Measurements from ENCODE around the gene OR52B2. TPM values are rescaled to one million over a fixed set of nuclear protein-coding genes. Genes with fewer than 3 reads are reported as not detected.

The OR52B2 gene
- total RNA-seq: not detected
- long read RNA-seq: 0 reads

- intact Hi-C loops (cut with DNase I): no loop called here
- ATAC-seq: no peak
Measured at GRCh38 chr11:6170226-6170625, at the start of gene OR52B2. Gene OR52B2, minus strand, starts transcription at chr11:6170326. Its CDS starts 0 bp downstream, at chr11:6170326.

GRCh38 chr11:6219359-6219758 lies 49.2 kb upstream of the OR52B2 start:
- DNase-seq (ENCODE audit: missing footprints): no peak
- intact Hi-C loops (cut with DNase I): no loop called here
- ATAC-seq: peak; percentile 34

More at GRCh38 chr11:6170226-6170625, at the start of gene OR52B2:
- DNase-seq (ENCODE audit: missing footprints): no peak

- intact Hi-C loops (cut with DNase I): no loop called here
- no peak for DNase-seq (ENCODE audit: missing footprints)
- no peak for ATAC-seq
Measured at GRCh38 chr11:6217722-6218121, 47.6 kb upstream of the OR52B2 start.

- ATAC-seq (no peak), DNase-seq (ENCODE audit: missing footprints) (no peak)
- intact Hi-C loops (cut with DNase I): no loop called here
Measured at GRCh38 chr11:6216501-6216900, 46.4 kb upstream of the OR52B2 start.

- DNase-seq (ENCODE audit: missing footprints): no peak
- ATAC-seq: no peak
- intact Hi-C loops (cut with DNase I): no loop called here
Measured at GRCh38 chr11:6214530-6214929, 44.4 kb upstream of the OR52B2 start.

- DNase-seq (ENCODE audit: missing footprints) (no peak), ATAC-seq (no peak)
- intact Hi-C loops (cut with DNase I): no loop called here
Measured at GRCh38 chr11:6210274-6210955, 40.3 kb upstream of the OR52B2 start.

- DNase-seq (ENCODE audit: missing footprints) (no peak), ATAC-seq (no peak)
- intact Hi-C loops (cut with DNase I): no loop called here
Measured at GRCh38 chr11:6209801-6210200, 39.7 kb upstream of the OR52B2 start.

GRCh38 chr11:6206456-6207180 lies 36.5 kb upstream of the OR52B2 start:
- ATAC-seq (no peak), DNase-seq (ENCODE audit: missing footprints) (no peak)
- intact Hi-C loops (cut with DNase I): no loop called here

- DNase-seq (ENCODE audit: missing footprints): no peak
- no peak for ATAC-seq
- intact Hi-C loops (cut with DNase I): no loop called here
Measured at GRCh38 chr11:6205366-6205765, 35.2 kb upstream of the OR52B2 start, which contains the start of gene C11orf42. Gene C11orf42, plus strand, starts transcription at chr11:6205557. Its CDS starts 59 bp downstream, at chr11:6205616.

GRCh38 chr11:6204706-6205105 lies 34.6 kb upstream of the OR52B2 start:
- intact Hi-C loops (cut with DNase I): no loop called here
- DNase-seq (ENCODE audit: missing footprints) (no peak), ATAC-seq (no peak)

- intact Hi-C loops (cut with DNase I): no loop called here
- DNase-seq (ENCODE audit: missing footprints): no peak
- no peak for ATAC-seq
Measured at GRCh38 chr11:6203327-6203726, 33.2 kb upstream of the OR52B2 start.

- intact Hi-C loops (cut with DNase I): no loop called here
- no peak for ATAC-seq
- DNase-seq (ENCODE audit: missing footprints): no peak
Measured at GRCh38 chr11:6202041-6202440, 31.9 kb upstream of the OR52B2 start.

GRCh38 chr11:6201481-6201880 lies 31.4 kb upstream of the OR52B2 start:
- intact Hi-C loops (cut with DNase I): no loop called here
- ATAC-seq (no peak), DNase-seq (ENCODE audit: missing footprints) (no peak)

GRCh38 chr11:6200975-6201374 lies 30.8 kb upstream of the OR52B2 start:
- peak; percentile 86 for DNase-seq (ENCODE audit: missing footprints)
- ATAC-seq: peak; percentile 53
- intact Hi-C loops (cut with DNase I): no loop called here

GRCh38 chr11:6199174-6199810 lies 29.2 kb upstream of the OR52B2 start, which contains the start of gene OR52W1:
Gene OR52W1, plus strand, starts transcription at chr11:6199224. Its CDS starts 0 bp downstream, at chr11:6199224.
- ATAC-seq (peak; percentile 11), DNase-seq (ENCODE audit: missing footprints) (no peak)
- intact Hi-C loops (cut with DNase I): no loop called here

- DNase-seq (ENCODE audit: missing footprints) (no peak), ATAC-seq (no peak)
- intact Hi-C loops (cut with DNase I): no loop called here
Measured at GRCh38 chr11:6197466-6198200, 27.5 kb upstream of the OR52B2 start.

- intact Hi-C loops (cut with DNase I): no loop called here
- DNase-seq (ENCODE audit: missing footprints): no peak
Measured at GRCh38 chr11:6196396-6196795, 26.3 kb upstream of the OR52B2 start.

GRCh38 chr11:6194065-6194581 lies 24.0 kb upstream of the OR52B2 start:
- ATAC-seq: no peak
- intact Hi-C loops (cut with DNase I): no loop called here
- no peak for DNase-seq (ENCODE audit: missing footprints)

More at GRCh38 chr11:6196396-6196795, 26.3 kb upstream of the OR52B2 start:
- ATAC-seq: no peak

- intact Hi-C loops (cut with DNase I): no loop called here
- ATAC-seq (no peak), DNase-seq (ENCODE audit: missing footprints) (no peak)
Measured at GRCh38 chr11:6191742-6192141, 21.6 kb upstream of the OR52B2 start.
